Neural progenitor cell (in vitro differentiated cells): Measurements from ENCODE around the gene KPTN. TPM values are rescaled to one million over a fixed set of nuclear protein-coding genes. Genes with fewer than 3 reads are reported as not detected.
"Not testable (repeated sequence)": the region's sequence is repeated elsewhere in the genome, so short reads cannot be mapped to it uniquely, and the experiment has no call there.

Source experiments
- DNase-seq: peaks from one replicate; pipeline ENCODE4 v3.0.0-alpha.2; 2016; ENCODE audit warnings: low spot score
- H2AFZ ChIP-seq: fragments of 200-600 bp; sonication (generic); replicated peaks from 2 replicates; pipeline ENCODE4 v1.6.1; 2016; ENCODE audit warnings: antibody characterized with exemption
- H3F3A ChIP-seq: fragments of 200-600 bp; sonication (generic); 2 replicates; pipeline ENCODE4 v1.6.1; 2016; ENCODE audit warnings: antibody characterized with exemption, low read depth
- H3K27ac ChIP-seq: fragments of 200-600 bp; sonication (generic); 2 replicates; pipeline ENCODE4 v1.5.1; 2016; ENCODE audit warnings: mild to moderate bottlenecking
- H3K27me3 ChIP-seq: fragments of 200-600 bp; sonication (generic); 2 replicates; pipeline ENCODE4 v1.6.1; 2016; ENCODE audit warnings: mild to moderate bottlenecking, moderate library complexity
- H3K36me3 ChIP-seq: fragments of 200-600 bp; sonication (generic); 2 replicates; pipeline ENCODE4 v1.5.1; 2016
- H3K4me1 ChIP-seq: fragments of 200-600 bp; sonication (generic); 2 replicates; pipeline ENCODE4 v1.6.1; 2016; ENCODE audit warnings: mixed run types
- H3K4me2 ChIP-seq: fragments of 200-600 bp; sonication (generic); 2 replicates; pipeline ENCODE4 v1.6.1; 2016
- H3K4me3 ChIP-seq: fragments of 200-600 bp; sonication (generic); 2 replicates; pipeline ENCODE4 v1.5.1; 2016
- H3K79me2 ChIP-seq: fragments of 200-600 bp; sonication (generic); 2 replicates; pipeline ENCODE4 v1.6.1; 2016; ENCODE audit warnings: low read depth
- H3K9ac ChIP-seq: fragments of 200-600 bp; sonication (generic); 2 replicates; pipeline ENCODE4 v1.6.1; 2016
- H3K9me3 ChIP-seq: fragments of 200-600 bp; sonication (generic); 2 replicates; pipeline ENCODE4 v1.5.1; 2016; ENCODE audit warnings: low read depth
- H4K20me1 ChIP-seq: fragments of 200-600 bp; sonication (generic); 2 replicates; pipeline ENCODE4 v1.6.1; 2016; ENCODE audit warnings: low read depth
- H3K27ac Mint-ChIP-seq: 3 replicates; pipeline ENCODE4 v1.8.0; 2021; ENCODE audit warnings: mixed read lengths
- H3K27me3 Mint-ChIP-seq: 2 replicates; pipeline ENCODE4 v1.8.0; 2022; ENCODE audit warnings: low read depth, mild to moderate bottlenecking, inconsistent platforms, moderate library complexity, mixed read lengths; ENCODE audit not compliant: insufficient read depth
- H3K36me3 Mint-ChIP-seq: 3 replicates; pipeline ENCODE4 v1.8.0; 2021; ENCODE audit warnings: mixed read lengths
- H3K4me1 Mint-ChIP-seq: 3 replicates; pipeline ENCODE4 v1.8.0; 2021; ENCODE audit warnings: mixed read lengths
- H3K4me3 Mint-ChIP-seq: 3 replicates; pipeline ENCODE4 v1.8.0; 2021; ENCODE audit warnings: mild to moderate bottlenecking, moderate library complexity, mixed read lengths
- H3K9me3 Mint-ChIP-seq: 3 replicates; pipeline ENCODE4 v1.8.0; 2020; ENCODE audit warnings: mixed read lengths
- EZH2 ChIP-seq: fragments of 200-600 bp; sonication (generic); IDR thresholded peaks from 2 replicates; pipeline ENCODE4 v1.6.1; 2017; ENCODE audit warnings: antibody characterized with exemption, mild to moderate bottlenecking, moderate library complexity
- EZH2phosphoT487 ChIP-seq: fragments of 200-600 bp; sonication (generic); IDR thresholded peaks from 2 replicates; pipeline ENCODE4 v1.6.1; 2017; ENCODE audit warnings: antibody characterized with exemption
- total RNA-seq: library from RNA; depleted of rRNA; stranded (reverse); fragments of >200 nt; gene quantifications from 2 replicates; pipeline ENCODE4 v1.2.3, GENCODE V29; 2015; ENCODE audit warnings: low replicate concordance
- TF ChIP-seq, protein P1 (sequence below): fragments of 200-600 bp; sonication (generic); IDR thresholded peaks from 2 replicates; pipeline ENCODE4 v1.5.1; 2017; ENCODE audit warnings: antibody characterized with exemption, mild to moderate bottlenecking

Gene KPTN
- total RNA-seq, 1 donor from 2014 or later = 18.1 TPM

DNA sequence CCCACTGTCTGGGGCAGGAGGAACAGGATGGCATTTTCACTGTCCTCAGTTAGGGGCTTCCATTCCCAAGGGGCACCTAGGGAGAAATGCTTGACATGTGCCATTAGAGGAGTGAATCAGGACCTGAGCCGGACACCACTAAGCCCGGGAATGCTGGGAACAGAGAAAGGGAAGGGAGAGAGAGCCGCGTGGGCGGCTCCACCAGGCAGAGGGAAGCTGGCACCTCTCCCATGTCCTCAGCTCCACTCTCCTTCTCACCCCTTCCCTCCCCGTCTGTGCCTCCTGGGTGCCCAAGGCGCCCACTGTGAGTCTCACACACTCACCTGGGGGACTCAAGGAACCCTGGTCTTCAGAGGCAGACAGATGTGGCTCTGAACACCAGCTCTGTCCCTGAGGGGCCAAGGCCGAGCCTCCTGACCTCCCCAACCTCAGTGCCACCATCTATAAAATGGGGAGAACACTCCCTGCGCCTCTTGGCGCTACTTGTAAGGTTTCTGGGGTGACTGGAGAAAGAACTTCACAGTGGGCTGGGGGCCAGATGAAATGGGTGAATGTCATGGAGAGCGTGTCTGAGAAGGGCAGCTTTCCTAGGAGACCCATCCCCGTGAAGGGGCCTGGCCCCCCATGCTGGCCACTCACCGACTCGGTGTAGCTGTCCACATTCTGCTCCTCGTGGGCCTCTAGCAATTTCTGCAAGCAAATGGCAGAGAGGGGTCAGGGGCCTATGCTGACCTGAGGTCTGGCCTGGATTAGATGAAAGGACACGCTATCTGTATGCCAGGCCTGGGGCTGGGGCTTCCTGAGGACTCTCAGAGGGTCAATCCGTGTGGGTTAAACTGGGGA is 5.3 kb upstream of the KPTN start:
- H3K27ac ChIP-seq = no peak overlapping the region
- no peaks in the 10 kb centered on the region for H3K4me1 ChIP-seq
- no peak overlapping the region for H2AFZ ChIP-seq
- no peaks in the 10 kb centered on the region for H4K20me1 ChIP-seq
- TF ChIP-seq EZH2 (no peak), EZH2phosphoT487 (no peak)
- TF ChIP-seq, protein P1, sequence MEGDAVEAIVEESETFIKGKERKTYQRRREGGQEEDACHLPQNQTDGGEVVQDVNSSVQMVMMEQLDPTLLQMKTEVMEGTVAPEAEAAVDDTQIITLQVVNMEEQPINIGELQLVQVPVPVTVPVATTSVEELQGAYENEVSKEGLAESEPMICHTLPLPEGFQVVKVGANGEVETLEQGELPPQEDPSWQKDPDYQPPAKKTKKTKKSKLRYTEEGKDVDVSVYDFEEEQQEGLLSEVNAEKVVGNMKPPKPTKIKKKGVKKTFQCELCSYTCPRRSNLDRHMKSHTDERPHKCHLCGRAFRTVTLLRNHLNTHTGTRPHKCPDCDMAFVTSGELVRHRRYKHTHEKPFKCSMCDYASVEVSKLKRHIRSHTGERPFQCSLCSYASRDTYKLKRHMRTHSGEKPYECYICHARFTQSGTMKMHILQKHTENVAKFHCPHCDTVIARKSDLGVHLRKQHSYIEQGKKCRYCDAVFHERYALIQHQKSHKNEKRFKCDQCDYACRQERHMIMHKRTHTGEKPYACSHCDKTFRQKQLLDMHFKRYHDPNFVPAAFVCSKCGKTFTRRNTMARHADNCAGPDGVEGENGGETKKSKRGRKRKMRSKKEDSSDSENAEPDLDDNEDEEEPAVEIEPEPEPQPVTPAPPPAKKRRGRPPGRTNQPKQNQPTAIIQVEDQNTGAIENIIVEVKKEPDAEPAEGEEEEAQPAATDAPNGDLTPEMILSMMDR = no peak
- H3F3A ChIP-seq = peaks cover 14% of the 10 kb centered on the region
- DNase-seq = no peak
- H3K79me2 ChIP-seq = no peaks in the 10 kb centered on the region
- no peak overlapping the region for H3K27ac Mint-ChIP-seq
- H3K4me1 Mint-ChIP-seq = peaks cover 5% of the 10 kb centered on the region
- peaks cover 3% of the 10 kb centered on the region for H3K36me3 Mint-ChIP-seq
- no peak overlapping the region for H3K9ac ChIP-seq
- no peak overlapping the region for H3K4me3 Mint-ChIP-seq
- H3K9me3 Mint-ChIP-seq = no peaks in the 10 kb centered on the region
- no peak overlapping the region for H3K4me2 ChIP-seq
- H3K9me3 ChIP-seq = no peaks in the 10 kb centered on the region
- no peaks in the 10 kb centered on the region for H3K36me3 ChIP-seq
- no peak overlapping the region for H3K4me3 ChIP-seq
- peaks cover 3% of the 10 kb centered on the region for H3K27me3 Mint-ChIP-seq
- H3K27me3 ChIP-seq = no peaks in the 10 kb centered on the region

DNA sequence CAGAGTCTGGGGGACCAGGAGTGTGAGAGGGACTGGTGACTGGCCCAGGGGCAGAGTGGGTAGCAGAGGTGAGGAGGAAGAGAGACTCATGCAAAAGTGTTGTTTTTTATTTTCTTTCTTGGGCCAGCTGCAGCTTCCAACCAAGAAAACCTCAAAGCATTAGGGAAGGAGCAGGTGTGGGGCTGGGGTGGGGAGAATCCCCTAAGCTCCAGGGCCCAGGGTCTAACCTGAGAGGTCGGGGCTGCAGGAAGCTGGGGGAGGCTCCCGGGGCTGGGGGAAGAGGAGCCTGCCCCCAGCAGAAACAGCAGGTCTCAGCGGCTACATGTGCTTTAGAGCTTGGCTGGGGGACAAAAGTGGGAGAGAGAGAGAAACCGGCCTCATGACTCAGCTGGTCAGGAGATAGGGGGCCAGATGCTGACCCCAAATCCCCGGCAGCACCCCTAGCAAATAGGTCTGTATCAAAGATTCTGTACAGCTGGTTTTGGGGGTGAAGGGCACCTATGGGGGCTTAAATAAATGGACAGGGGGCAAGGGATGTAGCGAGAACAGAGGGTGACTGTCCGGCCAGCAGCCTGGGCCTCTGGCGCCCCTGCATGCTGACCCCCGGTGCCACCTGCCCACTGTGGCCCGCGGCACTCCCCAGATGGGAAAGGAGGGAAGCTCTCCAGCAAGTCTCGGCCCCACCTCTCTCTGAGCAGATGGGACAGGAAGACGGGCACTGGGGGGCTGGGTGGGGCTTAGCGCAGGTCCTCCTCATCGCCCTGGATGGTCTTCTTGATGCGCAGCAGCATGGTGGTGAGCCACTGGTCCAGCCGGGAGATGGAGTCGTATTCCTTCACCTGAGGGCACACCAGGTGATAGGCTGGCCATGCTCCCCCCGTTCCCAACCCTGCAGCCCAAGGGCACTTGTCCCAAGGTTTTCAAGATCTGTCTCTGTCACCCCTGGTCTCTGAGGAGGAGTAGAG is 3.8 kb upstream of the KPTN start:
- Mint-ChIP-seq H3K27me3 (peaks cover 10% of the 10 kb centered on the region), H3K9me3 (no peaks in the 10 kb centered on the region), H3K4me3 (peak overlapping the region; percentile 46), H3K4me1 (peaks cover 9% of the 10 kb centered on the region), H3K36me3 (peaks cover 3% of the 10 kb centered on the region), H3K27ac (peak overlapping the region; percentile 50)
- Histone ChIP-seq H2AFZ (no peak overlapping the region), H3K9me3 (no peaks in the 10 kb centered on the region), H3K4me2 (no peak overlapping the region), H3F3A (peaks cover 14% of the 10 kb centered on the region), H3K4me1 (no peaks in the 10 kb centered on the region), H3K9ac (no peak overlapping the region), H3K27ac (no peak overlapping the region), H3K79me2 (no peaks in the 10 kb centered on the region), H3K36me3 (no peaks in the 10 kb centered on the region), H3K27me3 (no peaks in the 10 kb centered on the region), H4K20me1 (no peaks in the 10 kb centered on the region), H3K4me3 (no peak overlapping the region)
- DNase-seq = no peak
- TF ChIP-seq EZH2 = no peak
- TF ChIP-seq EZH2phosphoT487 = no peak
- TF ChIP-seq, protein P1 = no peak

DNA sequence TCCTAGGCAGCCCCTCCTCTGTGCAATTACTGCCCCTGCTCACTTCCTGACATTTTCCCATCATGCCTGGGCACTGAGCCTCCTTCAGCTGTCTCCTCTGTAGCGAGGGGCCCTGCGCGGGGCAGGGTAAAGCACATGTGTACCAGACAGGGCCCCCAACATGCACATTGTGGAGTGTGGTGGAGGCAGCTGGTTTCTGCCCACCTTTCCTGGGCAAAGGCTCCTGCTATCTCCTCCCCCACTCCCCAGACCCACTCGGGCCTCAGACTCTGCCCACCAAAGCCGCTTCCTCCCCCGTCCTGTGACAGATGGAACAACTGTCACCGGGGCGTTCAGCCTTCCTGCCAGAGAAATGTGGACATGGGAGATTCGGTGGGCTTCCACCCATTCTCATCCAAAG is 2.9 kb upstream of the KPTN start:
- Mint-ChIP-seq H3K9me3 (no peaks in the 10 kb centered on the region), H3K27me3 (peaks cover 10% of the 10 kb centered on the region), H3K4me3 (no peak overlapping the region), H3K36me3 (peaks cover 3% of the 10 kb centered on the region), H3K27ac (peak overlapping the region; percentile 50), H3K4me1 (peaks cover 9% of the 10 kb centered on the region)
- no peak for DNase-seq
- H3K9ac ChIP-seq = no peak overlapping the region
- H3F3A ChIP-seq = peaks cover 14% of the 10 kb centered on the region
- no peak overlapping the region for H3K4me3 ChIP-seq
- no peak overlapping the region for H3K4me2 ChIP-seq
- H3K27me3 ChIP-seq = no peaks in the 10 kb centered on the region
- H3K4me1 ChIP-seq = no peaks in the 10 kb centered on the region
- no peak overlapping the region for H2AFZ ChIP-seq
- TF ChIP-seq, protein P1 = no peak
- TF ChIP-seq EZH2phosphoT487 (no peak), EZH2 (no peak)
- H4K20me1 ChIP-seq = no peaks in the 10 kb centered on the region
- H3K27ac ChIP-seq = no peak overlapping the region
- no peaks in the 10 kb centered on the region for H3K36me3 ChIP-seq
- H3K79me2 ChIP-seq = no peaks in the 10 kb centered on the region
- H3K9me3 ChIP-seq = no peaks in the 10 kb centered on the region

DNA sequence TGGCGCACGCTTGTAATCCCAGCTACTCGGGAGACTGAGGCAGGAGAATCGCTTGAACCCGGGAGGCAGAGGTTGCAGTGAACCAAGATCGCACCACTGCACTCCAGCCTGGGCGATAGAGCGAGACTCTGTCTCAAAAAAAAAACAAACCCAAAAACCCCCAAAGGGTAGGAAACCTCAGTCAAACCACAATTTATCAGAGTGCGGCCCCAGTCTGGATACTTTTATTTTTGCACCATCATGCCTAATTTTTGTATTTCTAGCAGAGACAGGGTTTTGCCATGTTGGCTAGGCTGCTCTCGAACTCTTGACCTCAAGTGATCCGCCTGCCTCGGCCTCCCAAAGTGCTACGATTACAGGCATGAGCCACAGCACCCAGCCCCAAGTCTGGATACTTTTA is 2.2 kb upstream of the KPTN start:
- not testable (repeated sequence) for H3K9me3 ChIP-seq, H3K27ac ChIP-seq, H3K4me3 Mint-ChIP-seq, H3K36me3 ChIP-seq, H3K36me3 Mint-ChIP-seq, H3K4me2 ChIP-seq, H3K27me3 ChIP-seq, DNase-seq, H3K27me3 Mint-ChIP-seq, H3K4me3 ChIP-seq, H3K79me2 ChIP-seq, H3K4me1 ChIP-seq, H4K20me1 ChIP-seq, H3K9me3 Mint-ChIP-seq, H3K4me1 Mint-ChIP-seq, H3K27ac Mint-ChIP-seq, H2AFZ ChIP-seq, H3K9ac ChIP-seq
- peaks cover 14% of the 10 kb centered on the region for H3F3A ChIP-seq
